Stimulated activated CD4-positive, alpha-beta T cell treated with anti-CD3 and anti-CD28 coated beads, Interleukin-2, amount 100 ng/mL, for 24 hours (primary cell): ENCODE measurements around the gene NBPF1.
"Not testable (repeated sequence)": the region's sequence is repeated elsewhere in the genome, so short reads cannot be mapped to it uniquely, and the experiment has no call there.

ENCODE experiments used
- DNase-seq, 2 donors: peaks; one replicate each; pipeline ENCODE4 v3.0.0-alpha.2; 2020

The NBPF1 gene

DNA sequence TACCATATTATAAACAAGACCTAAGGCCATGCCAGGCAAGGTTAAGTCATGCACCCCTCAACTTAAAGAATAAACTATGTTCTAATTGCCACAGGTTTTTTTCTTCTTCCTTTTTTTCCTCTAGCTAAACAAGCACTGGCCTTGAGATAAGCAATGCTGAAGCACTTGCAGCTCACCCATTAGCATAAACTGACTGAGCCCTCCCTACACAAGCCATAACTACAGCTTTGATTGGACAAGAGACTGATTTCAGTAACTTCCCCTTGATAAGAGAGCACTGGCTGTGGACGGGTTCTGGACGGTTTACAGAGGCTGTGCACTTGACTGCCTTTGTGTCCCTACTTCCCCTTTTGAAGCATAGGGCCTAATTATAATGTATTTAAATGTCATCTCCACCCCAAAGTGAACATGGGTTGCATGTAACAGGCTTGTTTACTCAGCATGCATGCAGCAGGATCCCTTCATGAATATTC, 72.9 kb downstream of the NBPF1 start:
- not testable (repeated sequence) for DNase-seq

GRCh38 chr1:16537528-16537927, 75.8 kb downstream of the NBPF1 start:
- DNase-seq: not testable (repeated sequence)

DNA sequence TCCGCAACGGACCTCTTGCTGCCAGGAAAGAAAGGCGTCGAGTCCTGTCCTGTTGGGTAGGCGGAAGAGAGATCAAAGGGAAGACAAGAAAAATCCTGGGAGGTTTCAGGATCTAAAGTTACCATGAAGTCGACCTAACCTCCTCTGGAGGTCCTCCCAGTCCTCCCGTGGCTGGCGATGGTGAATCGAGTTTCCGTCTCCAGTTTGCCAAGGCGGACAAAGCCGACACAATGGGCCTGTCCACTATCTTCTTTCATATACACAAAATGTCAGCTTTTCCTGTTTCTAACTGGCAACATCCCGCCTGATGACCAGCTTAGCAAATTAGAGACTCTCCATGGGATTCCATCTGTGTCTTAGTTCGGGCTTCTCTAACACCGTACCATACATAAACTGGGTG, 76.6 kb downstream of the NBPF1 start:
- DNase-seq: not testable (repeated sequence)

DNA sequence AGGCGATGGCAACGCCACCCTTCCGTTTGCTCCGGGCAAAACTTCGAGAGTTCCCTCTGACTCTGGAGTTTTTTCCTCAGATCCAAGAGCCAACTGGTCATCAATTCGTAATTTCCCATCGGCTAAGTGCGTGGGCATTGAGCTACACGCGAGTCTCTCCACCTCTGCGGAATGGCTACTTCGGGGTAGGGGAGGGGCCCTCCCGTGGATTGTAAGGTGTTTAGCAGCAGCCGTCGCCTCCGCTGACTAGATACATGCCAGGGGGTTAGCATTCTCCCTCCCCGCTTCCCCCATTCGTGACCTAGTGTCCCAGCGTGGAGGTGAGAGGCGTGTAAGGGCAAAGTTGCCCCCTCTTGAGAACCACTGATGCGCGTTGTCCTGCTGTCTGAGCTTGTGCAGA, 77.5 kb downstream of the NBPF1 start:
- not testable (repeated sequence) for DNase-seq

DNA sequence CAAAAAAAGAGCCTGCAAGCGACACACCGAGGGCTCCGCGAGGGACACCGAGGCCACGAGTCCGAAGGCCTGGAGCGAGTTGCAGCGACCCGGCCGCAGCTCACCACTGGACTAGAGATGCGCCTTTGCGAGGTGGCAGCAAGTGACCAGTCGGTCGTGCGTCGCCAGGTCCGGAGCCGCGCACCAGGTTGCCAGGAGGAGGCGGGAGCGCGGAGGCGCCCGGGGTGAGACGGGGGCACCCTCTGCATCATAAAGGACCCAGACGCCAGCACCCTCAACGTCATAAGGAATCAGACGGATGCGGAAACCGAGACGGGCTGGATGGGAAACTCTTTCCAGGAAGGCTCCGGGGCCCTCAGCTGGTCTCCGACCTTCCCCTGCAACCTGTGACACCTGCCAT, 77.9 kb downstream of the NBPF1 start:
- not testable (repeated sequence) for DNase-seq

DNA sequence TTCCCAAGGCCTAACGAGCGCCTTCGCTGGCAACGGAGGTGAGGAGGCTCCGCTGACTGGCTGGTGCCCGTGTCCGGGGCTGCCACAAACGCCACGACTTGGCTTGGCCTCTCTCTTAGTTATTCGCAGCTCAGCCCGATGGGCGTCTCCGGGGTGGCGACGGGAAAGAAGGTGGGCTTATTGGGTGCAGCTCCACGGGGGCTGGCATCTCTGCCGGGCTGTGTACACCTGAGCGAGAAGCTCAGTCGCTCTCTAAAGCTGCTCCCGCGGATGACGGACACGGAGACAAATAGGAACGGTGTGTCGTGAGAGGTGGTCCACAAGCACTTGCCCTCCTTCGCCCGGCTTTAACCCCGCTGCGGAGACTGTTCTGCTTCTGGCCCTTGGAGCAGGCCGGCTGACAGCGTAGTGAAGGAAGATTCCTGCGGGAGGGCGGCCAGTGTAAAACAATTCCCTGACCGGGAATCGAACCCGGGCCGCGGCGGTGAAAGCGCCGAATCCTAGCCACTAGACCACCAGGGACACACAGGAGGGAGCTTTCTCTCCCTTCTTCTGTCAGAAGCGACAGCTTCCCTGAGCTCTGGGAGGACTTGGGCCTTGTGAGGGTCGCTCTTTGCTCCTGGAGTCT, 78.4 kb downstream of the NBPF1 start:
- peak; percentile 55 to 71 for DNase-seq

DNA sequence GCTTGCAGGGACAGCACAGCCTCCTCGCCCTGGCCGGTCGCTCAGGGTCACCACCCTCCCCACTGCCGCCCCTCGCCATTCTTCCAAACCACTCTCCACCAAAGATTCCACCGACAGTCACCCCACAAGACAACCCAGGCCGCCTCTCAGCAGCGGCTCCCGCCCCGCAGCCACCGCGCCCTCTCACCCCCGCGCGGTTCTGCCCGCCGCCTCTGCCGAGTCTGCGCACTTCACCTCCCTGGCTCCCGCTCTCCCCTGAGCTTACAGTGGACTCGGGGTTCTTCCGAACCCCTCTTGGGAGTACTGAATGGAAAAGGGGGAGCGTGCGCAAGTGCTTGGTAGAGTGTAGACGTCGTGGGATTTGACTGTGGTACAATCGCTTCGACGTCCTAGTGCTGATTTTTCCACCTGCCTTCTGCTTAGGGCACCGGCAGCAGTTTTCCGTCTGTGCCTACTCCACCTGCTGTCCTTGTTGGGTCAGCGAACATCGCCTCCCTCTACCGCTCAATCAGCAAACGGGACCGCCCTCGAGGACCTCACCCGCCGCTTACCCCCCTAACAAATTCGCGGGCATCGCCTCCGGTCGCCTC, 79.0 kb downstream of the NBPF1 start:
- not testable (repeated sequence) for DNase-seq

GRCh38 chr1:16532235-16532991, 81.0 kb downstream of the NBPF1 start:
- DNase-seq: not testable (repeated sequence)

GRCh38 chr1:16528338-16528737, 85.0 kb downstream of the NBPF1 start:
- not testable (repeated sequence) for DNase-seq

DNA sequence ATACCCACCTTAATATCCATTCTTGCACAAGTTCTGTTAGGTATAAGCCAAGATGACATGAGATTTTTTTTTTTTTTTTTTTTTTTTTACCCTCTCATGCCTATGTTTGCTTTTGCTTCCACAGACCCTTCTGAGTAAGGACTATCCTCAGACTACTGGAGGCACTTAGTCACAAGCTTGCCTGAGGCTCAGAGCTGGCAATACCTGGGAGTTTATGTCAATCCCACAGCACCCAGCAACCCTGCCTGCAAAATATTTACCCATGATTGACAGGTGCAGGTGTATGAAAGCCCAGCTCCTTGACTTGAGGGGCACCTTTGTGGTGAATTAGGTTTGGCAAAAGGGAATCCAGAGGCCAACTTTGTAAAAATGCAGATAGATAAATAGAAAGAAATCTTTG, 87.6 kb downstream of the NBPF1 start:
- not testable (repeated sequence) for DNase-seq

DNA sequence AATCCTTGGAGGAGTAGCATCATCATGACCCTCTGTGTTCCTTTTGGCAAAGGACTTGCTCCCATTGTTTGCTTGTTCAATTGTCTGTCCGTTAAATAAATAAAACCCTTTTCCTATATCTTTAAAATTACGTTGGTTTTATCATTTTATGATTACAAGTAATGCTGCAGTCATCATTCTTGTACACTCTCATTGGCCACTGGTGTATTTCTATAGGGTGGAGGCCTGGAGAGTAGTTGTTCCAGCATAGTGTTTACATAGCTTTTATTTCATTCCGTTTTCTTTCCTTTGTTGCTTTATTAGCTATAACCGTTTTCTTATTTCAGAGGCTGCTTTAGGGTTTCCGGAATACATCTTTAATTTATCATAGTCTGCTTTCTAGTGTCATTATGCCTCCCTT, 91.7 kb downstream of the NBPF1 start:
- not testable (repeated sequence) for DNase-seq

DNA sequence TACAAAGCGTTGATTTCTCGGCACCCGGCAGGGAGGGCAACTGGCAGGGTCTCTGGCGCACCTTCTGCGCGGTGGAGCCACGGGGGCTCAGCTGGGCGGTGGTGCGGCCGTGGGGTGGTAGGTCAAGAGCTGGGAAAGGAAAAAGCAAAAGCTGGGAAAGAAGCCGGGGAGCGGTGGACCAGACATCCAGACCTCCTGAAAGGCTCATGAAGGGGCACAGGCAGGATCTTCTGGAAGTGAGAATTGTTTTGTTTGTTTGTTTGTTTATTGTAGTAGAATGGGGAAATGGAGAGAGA, 92.1 kb downstream of the NBPF1 start:
- no peak for DNase-seq

DNA sequence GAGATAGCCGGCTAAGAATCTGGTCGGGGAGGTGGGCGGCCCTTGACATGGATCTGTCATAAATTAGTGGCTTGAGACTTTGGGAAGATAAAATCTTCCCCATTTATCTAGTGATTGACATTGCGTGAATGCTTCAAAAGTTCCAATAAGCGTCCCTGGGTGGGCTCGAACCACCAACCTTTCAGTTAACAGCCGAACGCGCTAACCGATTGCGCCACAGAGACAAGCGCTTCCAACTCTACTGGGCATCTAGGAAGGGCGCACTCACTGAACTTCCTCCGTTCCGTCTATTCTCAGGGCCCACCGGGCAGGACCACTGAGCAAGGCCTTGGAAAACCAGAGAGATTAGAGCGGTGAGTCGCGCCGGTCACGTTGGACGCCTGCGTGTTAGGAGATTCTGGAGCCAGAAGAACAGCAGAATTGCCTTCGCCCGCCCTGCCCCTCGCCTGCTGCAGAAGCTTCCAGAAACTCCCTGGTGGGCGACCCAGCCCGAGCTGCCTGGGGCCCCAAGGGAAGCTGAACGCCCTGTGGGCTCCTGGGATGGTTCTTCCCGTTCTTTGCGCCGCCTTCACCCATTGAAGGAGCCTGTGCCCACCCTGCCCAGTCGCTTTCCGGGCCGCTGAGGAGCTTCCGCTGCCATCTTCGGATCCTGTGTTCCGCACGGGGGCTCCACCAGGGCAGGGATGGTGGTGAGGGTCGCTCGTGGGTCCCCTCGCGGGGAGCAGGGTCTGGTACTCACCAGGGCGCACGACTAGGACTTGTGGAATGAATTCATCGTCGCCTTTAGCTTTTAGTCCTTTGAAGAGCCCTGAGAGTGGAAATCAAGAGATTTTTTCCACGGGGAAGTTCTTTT, 92.7 kb downstream of the NBPF1 start:
- DNase-seq: not testable (repeated sequence)

GRCh38 chr1:16519255-16519951, 94.0 kb downstream of the NBPF1 start:
- not testable (repeated sequence) for DNase-seq

GRCh38 chr1:16518913-16519254, 94.5 kb downstream of the NBPF1 start:
- DNase-seq: not testable (repeated sequence)

GRCh38 chr1:16516694-16517410, 96.5 kb downstream of the NBPF1 start:
- DNase-seq: not testable (repeated sequence)

- DNase-seq: peak; percentile 65 to 76
Measured at GRCh38 chr1:16514107-16515055, 99.0 kb downstream of the NBPF1 start, which contains the start of gene RNU1-1. Gene RNU1-1, minus strand, starts transcription at chr1:16514285.

GRCh38 chr1:16513412-16514106, 99.8 kb downstream of the NBPF1 start:
- DNase-seq: peak; percentile 61 to 77

DNA sequence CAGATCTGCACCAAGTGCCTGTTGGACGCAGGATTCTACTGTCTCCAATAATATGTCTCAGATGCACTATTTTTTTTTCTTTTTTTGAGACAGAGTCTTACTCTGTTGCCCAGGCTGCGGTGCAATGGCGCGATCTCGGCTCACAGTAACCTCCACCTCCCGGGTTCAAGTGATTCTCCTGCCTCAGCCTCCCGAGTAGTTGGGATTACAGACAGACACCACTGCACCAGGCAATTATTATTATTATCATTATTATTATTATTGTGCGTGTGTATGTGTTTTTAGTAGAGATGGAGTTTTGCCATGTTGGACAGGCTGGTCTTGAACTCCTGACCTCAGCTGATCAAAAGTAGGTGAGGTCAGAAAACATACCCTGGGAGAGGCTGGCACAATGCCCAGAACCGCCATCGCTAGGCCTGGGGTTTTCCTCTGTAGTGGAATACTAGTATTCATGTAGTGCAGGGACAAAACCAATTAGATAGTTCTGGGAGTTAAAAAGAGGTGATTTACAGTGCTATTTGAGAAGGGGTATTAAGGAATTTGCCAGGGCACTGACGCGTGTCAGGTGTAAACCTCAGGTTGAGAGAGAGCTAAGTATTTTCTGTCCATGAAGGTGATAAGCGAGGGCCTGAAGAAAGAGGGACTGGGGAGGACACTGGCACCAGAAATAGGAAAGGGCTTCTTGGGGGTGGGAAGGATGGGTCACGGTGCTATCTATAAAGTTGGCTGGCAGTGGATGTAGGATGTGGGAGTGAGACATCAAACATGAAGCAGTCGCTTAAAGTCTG, 100.5 kb downstream of the NBPF1 start:
- peak; percentile 33 to 51 for DNase-seq
